ENCODE measurements around the gene B3GLCT. TPM values are rescaled to one million over a fixed set of nuclear protein-coding genes. Genes with fewer than 3 reads are reported as not detected.

B3GLCT gene
- total and polyA plus RNA-seq, 2 donors: 4.2 to 6.3 TPM

DNA sequence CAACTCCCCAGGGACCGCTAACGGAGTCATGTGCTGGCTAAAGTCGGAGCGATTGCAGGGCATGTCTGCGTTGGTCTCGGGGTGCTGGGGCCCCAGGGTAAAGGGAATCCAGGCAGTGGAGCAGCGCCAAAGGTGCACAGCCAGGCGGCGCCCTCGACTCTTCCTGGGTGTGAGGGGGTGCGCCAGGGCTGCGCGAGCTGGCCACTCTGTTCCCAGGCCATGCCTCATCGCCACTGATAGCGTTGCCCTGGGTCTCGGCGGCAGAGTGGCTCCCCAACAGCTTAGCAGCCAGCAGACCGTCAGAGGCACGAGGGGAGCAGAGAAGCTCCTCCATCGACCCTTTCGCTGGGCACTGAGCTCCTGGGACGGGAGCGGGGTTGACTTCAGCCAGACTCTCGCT is 152.7 kb downstream of the B3GLCT start:
- Histone ChIP-seq H3K4me3 (ENCODE audit: low read length in 2 of 2) (no peak overlapping the region), H3K36me3 (ENCODE audit: control insufficient read depth in 2 of 2, insufficient read depth in 2 of 2, low read length in 1 of 2) (no peaks in the 10 kb centered on the region), H3K27ac (ENCODE audit: low read depth in 1 of 2, low read length in 1 of 2) (no peak overlapping the region), H3K9me3 (ENCODE audit: control insufficient read depth in 2 of 2, insufficient read depth in 1 of 2, low read length in 1 of 2) (peaks cover 0 to 13% of the 10 kb centered on the region in 2 donors), H3K27me3 (ENCODE audit: control insufficient read depth in 2 of 2, insufficient read depth in 1 of 2, low read length in 1 of 2) (peaks cover 2 to 10% of the 10 kb centered on the region in 2 donors), H3K4me1 (ENCODE audit: control insufficient read depth in 2 of 2, insufficient read depth in 2 of 2, low read length in 2 of 2) (no peaks in the 10 kb centered on the region)
- no peak for DNase-seq (ENCODE audit: low read depth in 6 of 9, low spot score in 9 of 9)
- WGBS: 42% methylated on average over 24 of the region's 24 CpGs

DNA sequence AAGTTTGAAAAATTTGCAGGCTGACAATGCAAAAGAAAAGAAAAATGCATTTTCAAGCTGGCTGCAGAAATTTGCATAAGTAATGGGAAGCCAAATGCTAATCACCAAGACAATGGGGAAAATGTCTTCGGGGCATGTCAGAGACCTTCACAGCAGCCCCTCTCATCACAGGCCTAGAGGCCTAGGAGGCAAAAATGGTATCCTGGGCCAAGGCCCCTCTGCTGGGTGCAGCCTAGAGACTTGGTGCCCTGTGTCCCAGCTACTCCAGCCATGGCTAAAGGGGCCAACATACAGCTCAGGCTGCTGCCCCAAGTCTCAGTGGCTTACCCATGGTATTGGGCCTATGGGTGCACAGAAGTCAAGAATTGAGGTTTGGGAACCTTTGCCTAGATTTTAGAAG is 155.2 kb downstream of the B3GLCT start:
- peaks cover 2 to 10% of the 10 kb centered on the region in 2 donors for H3K27me3 ChIP-seq (ENCODE audit: control insufficient read depth in 2 of 2, insufficient read depth in 1 of 2, low read length in 1 of 2)
- no peak overlapping the region for H3K27ac ChIP-seq (ENCODE audit: low read depth in 1 of 2, low read length in 1 of 2)
- WGBS: 95% methylated on average over 1 of the region's 1 CpG
- no peaks in the 10 kb centered on the region for H3K36me3 ChIP-seq (ENCODE audit: control insufficient read depth in 2 of 2, insufficient read depth in 2 of 2, low read length in 1 of 2)
- DNase-seq (ENCODE audit: low read depth in 6 of 9, low spot score in 9 of 9): no peak
- peaks cover 0 to 13% of the 10 kb centered on the region in 2 donors for H3K9me3 ChIP-seq (ENCODE audit: control insufficient read depth in 2 of 2, insufficient read depth in 1 of 2, low read length in 1 of 2)
- H3K4me3 ChIP-seq (ENCODE audit: low read length in 2 of 2): no peak overlapping the region
- H3K4me1 ChIP-seq (ENCODE audit: control insufficient read depth in 2 of 2, insufficient read depth in 2 of 2, low read length in 2 of 2): no peaks in the 10 kb centered on the region

DNA sequence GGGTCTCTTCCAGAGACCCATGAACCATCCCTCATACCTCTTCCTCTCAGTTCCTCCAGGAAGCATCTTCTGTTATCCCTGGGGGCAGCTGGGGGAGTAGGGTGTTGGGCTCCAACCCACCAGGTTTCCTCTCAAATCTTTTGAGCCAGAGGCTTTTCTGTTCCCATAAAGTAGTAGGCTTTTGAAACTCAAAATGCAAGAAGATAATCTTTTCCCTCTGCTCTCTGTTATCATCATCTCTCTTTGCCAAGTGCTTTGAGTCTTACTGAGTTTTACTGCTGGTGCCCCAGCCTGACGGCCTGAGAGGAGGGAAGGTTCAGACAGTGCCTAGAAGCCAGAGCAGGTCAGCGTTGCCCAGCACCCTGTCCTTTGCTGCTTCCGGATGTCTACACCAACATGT is 157.2 kb downstream of the B3GLCT start:
- H3K27ac ChIP-seq (ENCODE audit: low read depth in 1 of 2, low read length in 1 of 2): no peak overlapping the region
- WGBS: 96% methylated on average over 3 of the region's 3 CpGs
- H3K27me3 ChIP-seq (ENCODE audit: control insufficient read depth in 2 of 2, insufficient read depth in 1 of 2, low read length in 1 of 2): peaks cover 2 to 9% of the 10 kb centered on the region in 2 donors
- no peaks in the 10 kb centered on the region for H3K36me3 ChIP-seq (ENCODE audit: control insufficient read depth in 2 of 2, insufficient read depth in 2 of 2, low read length in 1 of 2)
- no peak overlapping the region for H3K4me3 ChIP-seq (ENCODE audit: low read length in 2 of 2)
- peaks cover 0 to 13% of the 10 kb centered on the region in 2 donors for H3K9me3 ChIP-seq (ENCODE audit: control insufficient read depth in 2 of 2, insufficient read depth in 1 of 2, low read length in 1 of 2)
- DNase-seq (ENCODE audit: low read depth in 6 of 9, low spot score in 9 of 9): no peak
- no peaks in the 10 kb centered on the region for H3K4me1 ChIP-seq (ENCODE audit: control insufficient read depth in 2 of 2, insufficient read depth in 2 of 2, low read length in 2 of 2)

GRCh38 chr13:31357581-31357980 is 157.8 kb downstream of the B3GLCT start:
- 39% methylated on average over 2 of the region's 2 CpGs for WGBS
- H3K4me3 ChIP-seq (ENCODE audit: low read length in 2 of 2): no peak overlapping the region
- peaks cover 0 to 13% of the 10 kb centered on the region in 2 donors for H3K9me3 ChIP-seq (ENCODE audit: control insufficient read depth in 2 of 2, insufficient read depth in 1 of 2, low read length in 1 of 2)
- peaks cover 0 to 3% of the 10 kb centered on the region in 2 donors for H3K27me3 ChIP-seq (ENCODE audit: control insufficient read depth in 2 of 2, insufficient read depth in 1 of 2, low read length in 1 of 2)
- no peak for DNase-seq (ENCODE audit: low read depth in 6 of 9, low spot score in 9 of 9)
- H3K27ac ChIP-seq (ENCODE audit: low read depth in 1 of 2, low read length in 1 of 2): no peak overlapping the region
- no peaks in the 10 kb centered on the region for H3K36me3 ChIP-seq (ENCODE audit: control insufficient read depth in 2 of 2, insufficient read depth in 2 of 2, low read length in 1 of 2)
- H3K4me1 ChIP-seq (ENCODE audit: control insufficient read depth in 2 of 2, insufficient read depth in 2 of 2, low read length in 2 of 2): no peaks in the 10 kb centered on the region

DNA sequence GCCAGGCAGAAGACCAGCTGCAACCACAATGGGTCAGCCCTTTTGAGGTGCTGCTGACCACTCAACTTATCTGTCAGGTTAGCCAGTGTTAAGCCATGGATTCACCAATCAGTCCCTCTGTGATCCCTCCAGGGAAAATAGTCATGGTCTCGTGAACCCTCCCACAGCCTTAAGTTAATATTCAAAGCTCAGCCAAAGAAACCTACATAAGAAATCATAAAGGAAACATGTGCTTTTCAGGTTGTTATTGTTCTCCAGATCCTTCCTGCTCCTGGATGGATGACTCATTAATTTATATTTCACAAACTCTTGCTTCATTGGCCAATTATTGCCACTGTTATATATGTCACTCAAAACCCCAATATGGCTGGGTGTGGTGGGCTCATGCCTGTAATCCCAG is 161.9 kb downstream of the B3GLCT start:
- peaks cover 0 to 21% of the 10 kb centered on the region in 2 donors for H3K9me3 ChIP-seq (ENCODE audit: control insufficient read depth in 2 of 2, insufficient read depth in 1 of 2, low read length in 1 of 2)
- DNase-seq (ENCODE audit: low read depth in 6 of 9, low spot score in 9 of 9): no peak
- H3K4me1 ChIP-seq (ENCODE audit: control insufficient read depth in 2 of 2, insufficient read depth in 2 of 2, low read length in 2 of 2): no peaks in the 10 kb centered on the region
- no peaks in the 10 kb centered on the region for H3K27me3 ChIP-seq (ENCODE audit: control insufficient read depth in 2 of 2, insufficient read depth in 1 of 2, low read length in 1 of 2)
- H3K36me3 ChIP-seq (ENCODE audit: control insufficient read depth in 2 of 2, insufficient read depth in 2 of 2, low read length in 1 of 2): no peaks in the 10 kb centered on the region
- no peak overlapping the region for H3K27ac ChIP-seq (ENCODE audit: low read depth in 1 of 2, low read length in 1 of 2)
- no peak overlapping the region for H3K4me3 ChIP-seq (ENCODE audit: low read length in 2 of 2)
- WGBS: 94% methylated on average over 1 of the region's 1 CpG

DNA sequence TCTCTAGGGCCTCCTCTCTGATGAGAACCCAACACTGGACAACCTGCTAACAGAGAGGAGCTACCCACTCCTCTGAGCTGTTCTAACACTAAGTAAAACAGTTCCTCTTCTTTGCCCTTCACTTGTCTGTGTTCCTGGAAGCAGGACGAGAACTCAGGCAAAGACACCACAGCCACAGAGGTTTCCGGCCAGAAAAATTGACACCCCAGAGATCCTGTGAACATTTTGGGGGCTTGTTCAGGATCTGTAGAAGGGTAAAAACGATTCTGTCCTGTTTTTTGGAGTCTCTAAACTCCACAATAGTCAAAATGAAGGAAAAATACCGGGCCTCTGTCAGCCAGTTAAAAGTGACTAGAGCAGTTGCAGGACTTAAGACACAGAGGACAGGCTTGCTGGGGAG is 165.9 kb downstream of the B3GLCT start:
- no peak for DNase-seq (ENCODE audit: low read depth in 6 of 9, low spot score in 9 of 9)
- WGBS: 70% methylated on average over 4 of the region's 4 CpGs
- no peaks in the 10 kb centered on the region for H3K4me1 ChIP-seq (ENCODE audit: control insufficient read depth in 2 of 2, insufficient read depth in 2 of 2, low read length in 2 of 2)
- peaks cover 0 to 24% of the 10 kb centered on the region in 2 donors for H3K9me3 ChIP-seq (ENCODE audit: control insufficient read depth in 2 of 2, insufficient read depth in 1 of 2, low read length in 1 of 2)
- H3K36me3 ChIP-seq (ENCODE audit: control insufficient read depth in 2 of 2, insufficient read depth in 2 of 2, low read length in 1 of 2): no peaks in the 10 kb centered on the region
- no peaks in the 10 kb centered on the region for H3K27me3 ChIP-seq (ENCODE audit: control insufficient read depth in 2 of 2, insufficient read depth in 1 of 2, low read length in 1 of 2)
- no peak overlapping the region for H3K4me3 ChIP-seq (ENCODE audit: low read length in 2 of 2)
- H3K27ac ChIP-seq (ENCODE audit: low read depth in 1 of 2, low read length in 1 of 2): no peak overlapping the region

GRCh38 chr13:31367410-31367809 is 167.6 kb downstream of the B3GLCT start:
- H3K4me1 ChIP-seq (ENCODE audit: control insufficient read depth in 2 of 2, insufficient read depth in 2 of 2, low read length in 2 of 2): no peaks in the 10 kb centered on the region
- no peaks in the 10 kb centered on the region for H3K36me3 ChIP-seq (ENCODE audit: control insufficient read depth in 2 of 2, insufficient read depth in 2 of 2, low read length in 1 of 2)
- no peaks in the 10 kb centered on the region for H3K27me3 ChIP-seq (ENCODE audit: control insufficient read depth in 2 of 2, insufficient read depth in 1 of 2, low read length in 1 of 2)
- H3K4me3 ChIP-seq (ENCODE audit: low read length in 2 of 2): no peak overlapping the region
- peaks cover 0 to 24% of the 10 kb centered on the region in 2 donors for H3K9me3 ChIP-seq (ENCODE audit: control insufficient read depth in 2 of 2, insufficient read depth in 1 of 2, low read length in 1 of 2)
- no peak for DNase-seq (ENCODE audit: low read depth in 6 of 9, low spot score in 9 of 9)
- 91% methylated on average over 2 of the region's 2 CpGs for WGBS
- no peak overlapping the region for H3K27ac ChIP-seq (ENCODE audit: low read depth in 1 of 2, low read length in 1 of 2)

DNA sequence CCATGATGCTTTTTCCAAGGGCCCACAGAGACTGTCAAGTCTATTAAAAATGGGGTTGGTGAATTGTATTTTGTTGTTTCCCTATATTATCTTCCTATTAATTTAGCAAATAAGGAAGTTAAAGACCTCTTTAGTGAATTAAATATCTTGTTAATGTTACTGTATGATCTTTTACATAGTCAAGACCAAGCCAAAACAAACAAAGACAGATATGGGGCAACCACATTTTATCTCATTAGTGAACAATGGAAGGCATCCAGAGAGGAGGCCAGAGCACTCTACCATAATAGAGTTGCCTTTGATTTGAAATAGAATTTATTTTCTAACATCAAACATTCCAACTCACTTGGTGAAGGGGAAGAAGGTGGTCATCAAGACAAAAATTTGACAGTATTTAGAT is 169.4 kb downstream of the B3GLCT start:
- H3K27ac ChIP-seq (ENCODE audit: low read depth in 1 of 2, low read length in 1 of 2): no peak overlapping the region
- H3K9me3 ChIP-seq (ENCODE audit: control insufficient read depth in 2 of 2, insufficient read depth in 1 of 2, low read length in 1 of 2): peaks cover 0 to 24% of the 10 kb centered on the region in 2 donors
- no peak for DNase-seq (ENCODE audit: low read depth in 6 of 9, low spot score in 9 of 9)
- H3K36me3 ChIP-seq (ENCODE audit: control insufficient read depth in 2 of 2, insufficient read depth in 2 of 2, low read length in 1 of 2): no peaks in the 10 kb centered on the region
- H3K27me3 ChIP-seq (ENCODE audit: control insufficient read depth in 2 of 2, insufficient read depth in 1 of 2, low read length in 1 of 2): no peaks in the 10 kb centered on the region
- H3K4me1 ChIP-seq (ENCODE audit: control insufficient read depth in 2 of 2, insufficient read depth in 2 of 2, low read length in 2 of 2): no peaks in the 10 kb centered on the region
- H3K4me3 ChIP-seq (ENCODE audit: low read length in 2 of 2): no peak overlapping the region

DNA sequence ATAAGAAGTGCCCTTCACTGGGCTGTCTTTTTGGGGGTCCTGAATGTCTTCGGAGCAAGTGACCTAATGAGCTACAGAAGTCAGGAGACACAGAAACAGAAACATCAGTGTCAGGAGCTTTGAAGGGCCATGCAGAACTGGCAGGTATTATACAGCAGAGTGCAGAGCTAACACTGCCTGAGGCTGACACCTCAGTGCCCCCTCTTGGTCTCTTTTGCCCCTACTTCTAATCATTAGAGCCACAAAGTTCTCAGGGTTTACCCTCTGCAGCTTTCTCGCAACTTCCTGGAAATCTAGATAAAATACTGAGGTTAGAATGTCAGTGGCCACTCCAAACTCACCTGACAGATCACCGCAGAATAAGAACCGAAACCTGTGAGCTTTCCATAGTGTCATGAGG is 172.7 kb downstream of the B3GLCT start:
- no peak for DNase-seq (ENCODE audit: low read depth in 6 of 9, low spot score in 9 of 9)
- Histone ChIP-seq H3K36me3 (ENCODE audit: control insufficient read depth in 2 of 2, insufficient read depth in 2 of 2, low read length in 1 of 2) (no peaks in the 10 kb centered on the region), H3K27me3 (ENCODE audit: control insufficient read depth in 2 of 2, insufficient read depth in 1 of 2, low read length in 1 of 2) (no peaks in the 10 kb centered on the region), H3K4me1 (ENCODE audit: control insufficient read depth in 2 of 2, insufficient read depth in 2 of 2, low read length in 2 of 2) (no peaks in the 10 kb centered on the region), H3K27ac (ENCODE audit: low read depth in 1 of 2, low read length in 1 of 2) (no peak overlapping the region), H3K9me3 (ENCODE audit: control insufficient read depth in 2 of 2, insufficient read depth in 1 of 2, low read length in 1 of 2) (peaks cover 0 to 2% of the 10 kb centered on the region in 2 donors), H3K4me3 (ENCODE audit: low read length in 2 of 2) (no peak overlapping the region)
- WGBS: 97% methylated on average over 4 of the region's 4 CpGs

DNA sequence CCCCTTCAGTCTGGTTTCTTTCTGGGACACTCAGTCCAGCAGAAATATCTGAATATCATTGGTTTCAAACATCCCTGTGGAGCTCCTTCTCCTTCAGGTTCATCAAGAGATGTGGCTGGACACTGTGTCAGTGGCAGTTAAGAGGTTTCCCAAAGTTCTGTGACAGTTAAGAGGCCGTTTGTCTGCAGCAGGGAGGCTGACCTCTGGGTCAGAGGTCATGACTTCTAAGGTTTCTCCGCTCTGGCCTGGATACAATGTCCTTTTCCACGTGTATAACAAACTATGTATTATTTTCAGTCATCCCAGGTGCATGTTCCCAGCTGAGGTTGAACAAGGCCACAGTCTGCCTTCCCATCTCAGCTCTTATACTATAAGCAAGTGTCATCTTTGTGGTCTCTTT is 174.9 kb downstream of the B3GLCT start:
- H3K36me3 ChIP-seq (ENCODE audit: control insufficient read depth in 2 of 2, insufficient read depth in 2 of 2, low read length in 1 of 2): no peaks in the 10 kb centered on the region
- no peak overlapping the region for H3K4me3 ChIP-seq (ENCODE audit: low read length in 2 of 2)
- WGBS: 70% methylated on average over 3 of the region's 3 CpGs
- no peaks in the 10 kb centered on the region for H3K4me1 ChIP-seq (ENCODE audit: control insufficient read depth in 2 of 2, insufficient read depth in 2 of 2, low read length in 2 of 2)
- DNase-seq (ENCODE audit: low read depth in 6 of 9, low spot score in 9 of 9): no peak
- H3K9me3 ChIP-seq (ENCODE audit: control insufficient read depth in 2 of 2, insufficient read depth in 1 of 2, low read length in 1 of 2): no peaks in the 10 kb centered on the region
- H3K27me3 ChIP-seq (ENCODE audit: control insufficient read depth in 2 of 2, insufficient read depth in 1 of 2, low read length in 1 of 2): no peaks in the 10 kb centered on the region
- no peak overlapping the region for H3K27ac ChIP-seq (ENCODE audit: low read depth in 1 of 2, low read length in 1 of 2)

Measured in thymus (tissue), 11 donors.